ENCODE data around the gene MSI1. TPM values are rescaled to one million over a fixed set of nuclear protein-coding genes. Genes with fewer than 3 reads are reported as not detected.
"Not testable (repeated sequence)": the region's sequence is repeated elsewhere in the genome, so short reads cannot be mapped to it uniquely, and the experiment has no call there.

MSI1 gene
- total RNA-seq, 1 donor from 2014 or later: 3.6 TPM

GRCh38 chr12:120342175-120343038 lies 26.6 kb downstream of the MSI1 start:
- DNase-seq (ENCODE audit: low read depth): no peak
- TF ChIP-seq CTCF (IDR thresholded peaks at IDR 0.05; ENCODE audit: insufficient read depth, low read length, poor library complexity, severe bottlenecking): no peak
- H3K27me3 ChIP-seq (ENCODE audit: control insufficient read depth, insufficient read depth, low read length): no peaks in the 10 kb centered on the region
- no peaks in the 10 kb centered on the region for H3K36me3 ChIP-seq (ENCODE audit: control insufficient read depth, insufficient read depth, low read length)
- H3K4me3 ChIP-seq (ENCODE audit: low read depth, low read length): no peak overlapping the region

GRCh38 chr12:120339256-120339655 lies 29.7 kb downstream of the MSI1 start:
- TF ChIP-seq CTCF (IDR thresholded peaks at IDR 0.05; ENCODE audit: insufficient read depth, low read length, poor library complexity, severe bottlenecking): no peak
- DNase-seq (ENCODE audit: low read depth): no peak
- Histone ChIP-seq H3K36me3 (ENCODE audit: control insufficient read depth, insufficient read depth, low read length) (no peaks in the 10 kb centered on the region), H3K27me3 (ENCODE audit: control insufficient read depth, insufficient read depth, low read length) (no peaks in the 10 kb centered on the region), H3K4me3 (ENCODE audit: low read depth, low read length) (no peak overlapping the region)

GRCh38 chr12:120337730-120338129 lies 31.2 kb downstream of the MSI1 start:
- no peak for TF ChIP-seq CTCF (IDR thresholded peaks at IDR 0.05; ENCODE audit: insufficient read depth, low read length, poor library complexity, severe bottlenecking)
- Histone ChIP-seq H3K27me3 (ENCODE audit: control insufficient read depth, insufficient read depth, low read length) (no peaks in the 10 kb centered on the region), H3K36me3 (ENCODE audit: control insufficient read depth, insufficient read depth, low read length) (no peaks in the 10 kb centered on the region), H3K4me3 (ENCODE audit: low read depth, low read length) (no peak overlapping the region)
- no peak for DNase-seq (ENCODE audit: low read depth)

- DNase-seq (ENCODE audit: low read depth); H3K27me3 ChIP-seq (ENCODE audit: control insufficient read depth, insufficient read depth, low read length); H3K4me3 ChIP-seq (ENCODE audit: low read depth, low read length); H3K36me3 ChIP-seq (ENCODE audit: control insufficient read depth, insufficient read depth, low read length): not testable (repeated sequence)
Observed at GRCh38 chr12:120336392-120336791, 32.6 kb downstream of the MSI1 start.

GRCh38 chr12:120335447-120335846 lies 33.5 kb downstream of the MSI1 start:
- not testable (repeated sequence) for H3K4me3 ChIP-seq (ENCODE audit: low read depth, low read length); H3K27me3 ChIP-seq (ENCODE audit: control insufficient read depth, insufficient read depth, low read length); H3K36me3 ChIP-seq (ENCODE audit: control insufficient read depth, insufficient read depth, low read length)
- peak; percentile 64 for TF ChIP-seq CTCF (IDR thresholded peaks at IDR 0.05; ENCODE audit: insufficient read depth, low read length, poor library complexity, severe bottlenecking)
- DNase-seq (ENCODE audit: low read depth): peak; percentile 34

GRCh38 chr12:120332523-120332922 lies 36.4 kb downstream of the MSI1 start:
- no peak overlapping the region for H3K4me3 ChIP-seq (ENCODE audit: low read depth, low read length)
- H3K27me3 ChIP-seq (ENCODE audit: control insufficient read depth, insufficient read depth, low read length): peaks cover 3% of the 10 kb centered on the region
- no peak for DNase-seq (ENCODE audit: low read depth)
- TF ChIP-seq CTCF (IDR thresholded peaks at IDR 0.05; ENCODE audit: insufficient read depth, low read length, poor library complexity, severe bottlenecking): no peak
- H3K36me3 ChIP-seq (ENCODE audit: control insufficient read depth, insufficient read depth, low read length): no peaks in the 10 kb centered on the region
